Measurements from ENCODE around the gene CDKAL1.

DNA sequence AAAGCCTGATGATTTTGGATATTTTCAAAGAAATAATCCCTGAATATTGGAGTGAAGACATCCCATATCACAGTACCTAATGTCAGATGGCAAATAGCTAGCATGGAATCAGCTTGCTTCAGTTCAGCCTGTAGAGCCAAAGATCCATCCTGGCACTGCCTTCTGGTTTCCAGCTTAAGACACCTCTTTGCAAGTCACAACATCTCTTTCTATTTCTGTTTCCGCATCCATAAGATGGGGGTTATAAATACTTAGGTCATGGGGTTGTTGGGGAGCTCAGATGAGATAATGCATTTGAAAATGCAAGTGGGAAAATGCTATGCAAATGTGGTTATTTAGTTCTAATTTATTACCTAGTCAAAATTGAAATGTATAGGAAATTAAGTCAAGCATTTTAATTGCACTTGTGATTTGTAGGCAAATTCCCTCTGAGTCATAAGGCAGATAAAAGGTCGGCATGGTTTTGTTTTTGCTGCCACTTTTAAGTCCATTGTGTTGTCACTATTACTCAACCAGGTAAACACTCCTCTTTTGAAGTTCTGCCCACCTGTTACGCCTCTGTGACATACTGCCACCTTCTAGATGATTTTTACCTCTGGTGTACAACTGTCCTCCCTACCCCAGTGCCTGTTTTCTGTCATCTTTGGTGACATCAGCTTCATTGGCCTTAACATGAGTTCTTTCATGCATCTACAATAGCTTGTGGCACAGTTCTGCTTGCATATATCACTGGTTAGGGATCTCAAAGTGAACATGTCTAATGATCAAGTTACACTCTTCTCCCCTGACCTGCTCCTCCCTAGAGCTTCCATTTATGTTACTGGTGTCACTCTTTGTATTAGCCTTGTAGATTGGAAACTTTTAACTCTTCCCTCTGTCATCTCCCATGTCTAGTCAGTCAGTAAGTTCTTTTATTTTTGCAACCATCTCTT is 96.6 kb downstream of the CDKAL1 start:
- TF ChIP-seq POLR2AphosphoS5 (IDR thresholded peaks at IDR 0.05), result no peak
- TF ChIP-seq, protein P1, sequence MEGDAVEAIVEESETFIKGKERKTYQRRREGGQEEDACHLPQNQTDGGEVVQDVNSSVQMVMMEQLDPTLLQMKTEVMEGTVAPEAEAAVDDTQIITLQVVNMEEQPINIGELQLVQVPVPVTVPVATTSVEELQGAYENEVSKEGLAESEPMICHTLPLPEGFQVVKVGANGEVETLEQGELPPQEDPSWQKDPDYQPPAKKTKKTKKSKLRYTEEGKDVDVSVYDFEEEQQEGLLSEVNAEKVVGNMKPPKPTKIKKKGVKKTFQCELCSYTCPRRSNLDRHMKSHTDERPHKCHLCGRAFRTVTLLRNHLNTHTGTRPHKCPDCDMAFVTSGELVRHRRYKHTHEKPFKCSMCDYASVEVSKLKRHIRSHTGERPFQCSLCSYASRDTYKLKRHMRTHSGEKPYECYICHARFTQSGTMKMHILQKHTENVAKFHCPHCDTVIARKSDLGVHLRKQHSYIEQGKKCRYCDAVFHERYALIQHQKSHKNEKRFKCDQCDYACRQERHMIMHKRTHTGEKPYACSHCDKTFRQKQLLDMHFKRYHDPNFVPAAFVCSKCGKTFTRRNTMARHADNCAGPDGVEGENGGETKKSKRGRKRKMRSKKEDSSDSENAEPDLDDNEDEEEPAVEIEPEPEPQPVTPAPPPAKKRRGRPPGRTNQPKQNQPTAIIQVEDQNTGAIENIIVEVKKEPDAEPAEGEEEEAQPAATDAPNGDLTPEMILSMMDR (IDR thresholded peaks at IDR 0.05), result no peak
- TF ChIP-seq EP300 (IDR thresholded peaks at IDR 0.05), result no peak

Data from esophagus muscularis mucosa (tissue), 4 donors.